ENCODE results near the gene CSTF2T.
A peak's percentile ranks its signal among the peaks of the same experiment; 100 is the strongest.

The CSTF2T gene

DNA sequence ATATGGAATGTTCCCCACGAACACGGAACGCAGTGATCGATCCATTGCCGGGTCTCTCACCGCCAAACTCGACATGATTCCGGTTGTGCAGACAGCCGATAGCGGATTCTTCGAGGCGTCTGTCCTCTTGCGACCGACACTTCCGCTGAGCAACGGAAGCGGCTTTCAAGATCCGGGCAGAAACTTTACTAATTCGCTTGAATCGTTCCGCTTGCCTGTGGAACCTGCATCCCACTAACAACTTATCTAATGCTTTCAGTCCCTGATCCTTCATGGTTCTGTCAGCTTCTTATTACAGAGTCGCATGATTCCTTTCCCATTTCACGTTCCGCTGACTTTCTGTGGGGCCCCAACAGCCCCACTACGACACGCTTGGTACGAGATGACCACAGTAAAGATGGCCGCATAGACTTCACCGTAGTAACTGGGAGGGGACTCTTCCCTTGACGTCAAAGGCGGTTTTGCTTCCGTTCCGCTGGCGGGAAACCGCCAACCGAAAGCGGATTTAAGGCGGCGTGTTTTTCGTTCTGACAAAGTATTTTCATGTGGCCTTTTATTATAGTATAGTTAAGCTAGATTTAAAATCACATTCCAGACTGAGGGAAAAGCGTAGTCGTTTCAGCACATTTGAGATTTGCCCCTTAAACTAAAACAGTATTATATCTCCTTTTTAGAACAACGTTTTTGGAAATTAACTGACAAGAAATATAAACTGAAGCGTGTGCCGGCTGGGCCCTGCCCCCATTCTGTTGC, at the start of gene CSTF2T (continued):
- TF ChIP-seq FEZF1 (tag by site-specific recombination; IDR thresholded peaks at IDR 0.05) (no peak), YY1 (tag by site-specific recombination; IDR thresholded peaks at IDR 0.05) (peak; percentile 99), ZNF792 (tag by site-specific recombination; IDR thresholded peaks at IDR 0.05) (no peak), EGR2 (tag by site-specific recombination; IDR thresholded peaks at IDR 0.05; ENCODE audit: low read depth) (no peak), ZNF76 (tag by site-specific recombination; IDR thresholded peaks at IDR 0.05; ENCODE audit: borderline replicate concordance, low read depth) (peak; percentile 92), REPIN1 (tag by site-specific recombination; IDR thresholded peaks at IDR 0.05; ENCODE audit: low read depth) (peak; percentile 70; the same call in 1 of the 2 replicates), PRDM1 (tag by site-specific recombination; IDR thresholded peaks at IDR 0.05) (0 out of 2 replicates have a peak, but pooled peaks have one; percentile 18), BCL6B (tag by site-specific recombination; IDR thresholded peaks at IDR 0.05) (no peak; the same call in 1 of the 2 replicates)
- TF ChIP-seq, protein P1, sequence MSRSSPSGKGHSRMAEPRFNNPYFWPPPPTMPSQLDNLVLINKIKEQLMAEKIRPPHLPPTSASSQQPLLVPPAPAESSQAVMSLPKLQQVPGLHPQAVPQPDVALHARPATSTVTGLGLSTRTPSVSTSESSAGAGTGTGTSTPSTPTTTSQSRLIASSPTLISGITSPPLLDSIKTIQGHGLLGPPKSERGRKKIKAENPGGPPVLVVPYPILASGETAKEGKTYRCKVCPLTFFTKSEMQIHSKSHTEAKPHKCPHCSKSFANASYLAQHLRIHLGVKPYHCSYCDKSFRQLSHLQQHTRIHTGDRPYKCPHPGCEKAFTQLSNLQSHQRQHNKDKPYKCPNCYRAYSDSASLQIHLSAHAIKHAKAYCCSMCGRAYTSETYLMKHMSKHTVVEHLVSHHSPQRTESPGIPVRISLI (tag by site-specific recombination; IDR thresholded peaks at IDR 0.05): 0 out of 2 replicates have a peak, but pooled peaks have one; percentile 16
- TF ChIP-seq, protein P2, sequence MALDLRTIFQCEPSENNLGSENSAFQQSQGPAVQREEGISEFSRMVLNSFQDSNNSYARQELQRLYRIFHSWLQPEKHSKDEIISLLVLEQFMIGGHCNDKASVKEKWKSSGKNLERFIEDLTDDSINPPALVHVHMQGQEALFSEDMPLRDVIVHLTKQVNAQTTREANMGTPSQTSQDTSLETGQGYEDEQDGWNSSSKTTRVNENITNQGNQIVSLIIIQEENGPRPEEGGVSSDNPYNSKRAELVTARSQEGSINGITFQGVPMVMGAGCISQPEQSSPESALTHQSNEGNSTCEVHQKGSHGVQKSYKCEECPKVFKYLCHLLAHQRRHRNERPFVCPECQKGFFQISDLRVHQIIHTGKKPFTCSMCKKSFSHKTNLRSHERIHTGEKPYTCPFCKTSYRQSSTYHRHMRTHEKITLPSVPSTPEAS (tag by site-specific recombination; IDR thresholded peaks at IDR 0.05): peak; percentile 59; the same call in 1 of the 2 replicates
- TF ChIP-seq, protein P3, sequence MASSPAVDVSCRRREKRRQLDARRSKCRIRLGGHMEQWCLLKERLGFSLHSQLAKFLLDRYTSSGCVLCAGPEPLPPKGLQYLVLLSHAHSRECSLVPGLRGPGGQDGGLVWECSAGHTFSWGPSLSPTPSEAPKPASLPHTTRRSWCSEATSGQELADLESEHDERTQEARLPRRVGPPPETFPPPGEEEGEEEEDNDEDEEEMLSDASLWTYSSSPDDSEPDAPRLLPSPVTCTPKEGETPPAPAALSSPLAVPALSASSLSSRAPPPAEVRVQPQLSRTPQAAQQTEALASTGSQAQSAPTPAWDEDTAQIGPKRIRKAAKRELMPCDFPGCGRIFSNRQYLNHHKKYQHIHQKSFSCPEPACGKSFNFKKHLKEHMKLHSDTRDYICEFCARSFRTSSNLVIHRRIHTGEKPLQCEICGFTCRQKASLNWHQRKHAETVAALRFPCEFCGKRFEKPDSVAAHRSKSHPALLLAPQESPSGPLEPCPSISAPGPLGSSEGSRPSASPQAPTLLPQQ (tag by site-specific recombination; IDR thresholded peaks at IDR 0.05): peak; percentile 99

GRCh38 chr10:51748959-51749358, 49.6 kb upstream of the CSTF2T start:
- CTCF ChIA-PET: no interaction called here
- Histone ChIP-seq H3K27ac (ENCODE audit: extremely low read depth, low read depth, low read length) (no peak overlapping the region), H3K4me1 (ENCODE audit: control insufficient read depth, insufficient read depth, low read length) (no peaks in the 10 kb centered on the region), H3K36me3 (ENCODE audit: control insufficient read depth in 2 of 2, insufficient read depth in 1 of 2, low read length in 2 of 2) (no peaks in the 10 kb centered on the region), H3K9me3 (ENCODE audit: control insufficient read depth, insufficient read depth, low read depth, low read length) (no peaks in the 10 kb centered on the region), H3K4me3 (ENCODE audit: low read depth, low read length) (no peak overlapping the region)
- POLR2A ChIA-PET: no interaction called here
- no peak for TF ChIP-seq ZNF16 (tag by site-specific recombination; IDR thresholded peaks at IDR 0.05; ENCODE audit: low read depth)
- TF ChIP-seq ZNF23 (tag by site-specific recombination; IDR thresholded peaks at IDR 0.05; ENCODE audit: borderline replicate concordance): no peak
- no peak for TF ChIP-seq ZNF266 (tag by site-specific recombination; IDR thresholded peaks at IDR 0.05; ENCODE audit: low read depth)
- no peak for TF ChIP-seq ZNF558 (tag by site-specific recombination; IDR thresholded peaks at IDR 0.05)

DNA sequence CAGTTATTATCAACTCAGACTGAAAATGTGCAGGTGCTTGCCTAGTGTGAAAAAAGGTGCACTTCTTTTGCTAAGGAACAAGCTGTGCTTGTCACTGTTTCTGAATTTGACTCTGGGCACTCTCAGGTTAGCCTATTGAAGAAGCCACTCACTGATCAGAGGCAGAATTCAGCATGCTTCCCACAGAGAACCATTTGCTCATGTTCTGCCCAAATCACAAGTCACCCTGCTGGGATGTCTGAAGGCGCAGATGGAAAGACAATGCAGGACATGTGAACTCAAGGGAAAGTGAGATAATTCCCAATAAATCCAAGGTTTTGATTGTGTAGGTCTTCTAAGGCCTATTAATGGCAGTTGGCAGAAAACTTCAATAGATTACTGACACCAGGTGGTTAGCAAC, 47.8 kb upstream of the CSTF2T start:
- CTCF ChIA-PET: no interaction called here
- H3K36me3 ChIP-seq (ENCODE audit: control insufficient read depth in 2 of 2, insufficient read depth in 1 of 2, low read length in 2 of 2): no peaks in the 10 kb centered on the region
- no peaks in the 10 kb centered on the region for H3K9me3 ChIP-seq (ENCODE audit: control insufficient read depth, insufficient read depth, low read depth, low read length)
- POLR2A ChIA-PET: no interaction called here
- no peak overlapping the region for H3K4me3 ChIP-seq (ENCODE audit: low read depth, low read length)
- no peak overlapping the region for H3K27ac ChIP-seq (ENCODE audit: extremely low read depth, low read depth, low read length)
- no peaks in the 10 kb centered on the region for H3K4me1 ChIP-seq (ENCODE audit: control insufficient read depth, insufficient read depth, low read length)
- TF ChIP-seq ZNF658 (tag by site-specific recombination; IDR thresholded peaks at IDR 0.05) (no peak), RBAK (tag by site-specific recombination; IDR thresholded peaks at IDR 0.05) (no peak), ZNF624 (tag by site-specific recombination; IDR thresholded peaks at IDR 0.05) (no peak), ZNF2 (tag by site-specific recombination; IDR thresholded peaks at IDR 0.05) (no peak), HIC1 (tag by site-specific recombination; IDR thresholded peaks at IDR 0.05) (no peak), ZNF280D (tag by site-specific recombination; IDR thresholded peaks at IDR 0.05) (no peak), HOXA7 (CRISPR knock-in tag; IDR thresholded peaks at IDR 0.05; ENCODE audit: borderline replicate concordance) (no peak), ZNF366 (tag by site-specific recombination; conservative IDR thresholded peaks at IDR 0.05) (no peak)
